22Rv1 (cell line): Measurements from ENCODE around the gene MEF2D.

Experiments used
- CTCF ChIP-seq: fragments of 450-650 bp; IDR thresholded peaks from 2 replicates; pipeline ENCODE4 v1.5.1; 2017; ENCODE audit warnings: mild to moderate bottlenecking
- ZFX ChIP-seq: fragments of 450-650 bp; IDR thresholded peaks from 2 replicates; pipeline ENCODE4 v1.6.1; 2017; ENCODE audit warnings: antibody characterized with exemption, borderline replicate concordance

GRCh38 chr1:156499194-156499841, 1.3 kb downstream of the MEF2D start:
- no peak for TF ChIP-seq CTCF
- no peak for TF ChIP-seq ZFX
